Liver (tissue), 9 donors: Measurements from ENCODE around the gene COBL. TPM values are rescaled to one million over a fixed set of nuclear protein-coding genes. Genes with fewer than 3 reads are reported as not detected.
A peak's percentile ranks its signal among the peaks of the same experiment; 100 is the strongest.

Experiments used
- DNase-seq: peaks from one replicate; pipeline ENCODE4 v3.0.0-alpha.2; 2017; ENCODE audit warnings: low spot score
- H3K27ac ChIP-seq, 2 donors: one replicate each; pipeline ENCODE4 v1.7.0; 2013; ENCODE audit warnings: inconsistent platforms in 2 of 2, low read length in 2 of 2, control low read depth in 1 of 2, low read depth in 1 of 2, mild to moderate bottlenecking in 1 of 2
- H3K27me3 ChIP-seq, 4 donors: one replicate each; pipeline versions ENCODE4 v1.6.1 to v1.7.0; 2013; ENCODE audit warnings: low read length in 3 of 4, inconsistent platforms in 1 of 4, mild to moderate bottlenecking in 1 of 4, moderate library complexity in 1 of 4; ENCODE audit not compliant: control insufficient read depth in 4 of 4, insufficient read depth in 4 of 4
- H3K36me3 ChIP-seq, 4 donors: one replicate each; pipeline versions ENCODE4 v1.6.1 to v1.7.0; 2013; ENCODE audit warnings: low read length in 3 of 4, mild to moderate bottlenecking in 3 of 4, low read depth in 1 of 4, moderate library complexity in 1 of 4; ENCODE audit not compliant: control insufficient read depth in 4 of 4, insufficient read depth in 3 of 4
- H3K4me1 ChIP-seq, 4 donors: one replicate each; pipeline versions ENCODE4 v1.6.1 to v1.7.0; 2013; ENCODE audit warnings: low read length in 3 of 4, mild to moderate bottlenecking in 3 of 4, moderate library complexity in 1 of 4; ENCODE audit not compliant: control insufficient read depth in 4 of 4, insufficient read depth in 4 of 4
- H3K4me3 ChIP-seq, 3 donors: one replicate each; pipeline versions ENCODE4 v1.6.1 to v1.7.0; 2013; ENCODE audit warnings: low read length in 3 of 3, control low read depth in 1 of 3, low read depth in 1 of 3, mild to moderate bottlenecking in 1 of 3
- H3K9ac ChIP-seq, 2 donors: one replicate each; pipeline ENCODE4 v1.7.0; 2013; ENCODE audit warnings: low read length in 2 of 2, mild to moderate bottlenecking in 2 of 2, moderate library complexity in 2 of 2, control low read depth in 1 of 2, low read depth in 1 of 2
- H3K9me3 ChIP-seq, 4 donors: one replicate each; pipeline versions ENCODE4 v1.6.1 to v1.7.0; 2013; ENCODE audit warnings: low read length in 3 of 4; ENCODE audit not compliant: control insufficient read depth in 4 of 4
- EGR1 ChIP-seq, 2 donors: IDR thresholded peaks; 2 replicates each; pipeline ENCODE4 v1.6.1; 2016 to 2018; ENCODE audit warnings: antibody characterized with exemption in 2 of 2, low read depth in 2 of 2
- FOXA2 ChIP-seq: IDR thresholded peaks from 2 replicates; pipeline ENCODE4 v1.6.1; 2016; ENCODE audit warnings: antibody characterized with exemption
- GABPA ChIP-seq, 2 donors: IDR thresholded peaks in 1 of 2; conservative IDR thresholded peaks in 1 of 2; 2 replicates each; pipeline ENCODE4 v1.6.1; 2016; ENCODE audit warnings: antibody characterized with exemption in 2 of 2, mild to moderate bottlenecking in 1 of 2, moderate library complexity in 1 of 2
- HNF4A ChIP-seq, 2 donors: conservative IDR thresholded peaks; 2 replicates each; pipeline ENCODE4 v1.6.1; 2016; ENCODE audit warnings: antibody characterized with exemption in 2 of 2, mild to moderate bottlenecking in 2 of 2
- HNF4G ChIP-seq: IDR thresholded peaks from 2 replicates; pipeline ENCODE4 v1.6.1; 2016; ENCODE audit warnings: antibody characterized with exemption
- JUND ChIP-seq, 2 donors: IDR thresholded peaks; 2 replicates each; pipeline ENCODE4 v1.6.1; 2016; ENCODE audit warnings: antibody characterized with exemption in 2 of 2
- NR2F2 ChIP-seq: IDR thresholded peaks from 2 replicates; pipeline ENCODE4 v1.6.1; 2016; ENCODE audit warnings: antibody characterized with exemption
- RAD21 ChIP-seq, 2 donors: IDR thresholded peaks; 2 replicates each; pipeline ENCODE4 v1.6.1; 2016; ENCODE audit warnings: antibody characterized with exemption in 2 of 2, mild to moderate bottlenecking in 2 of 2
- REST ChIP-seq: IDR thresholded peaks from 2 replicates; pipeline ENCODE4 v1.6.1; 2016; ENCODE audit warnings: antibody characterized with exemption, mild to moderate bottlenecking
- TAF1 ChIP-seq: conservative IDR thresholded peaks from 2 replicates; pipeline ENCODE4 v1.6.1; 2016; ENCODE audit warnings: antibody characterized with exemption, mild to moderate bottlenecking
- YY1 ChIP-seq: IDR thresholded peaks from 2 replicates; pipeline ENCODE4 v1.6.1; 2016; ENCODE audit warnings: antibody characterized with exemption, mild to moderate bottlenecking
- ZBTB33 ChIP-seq: IDR thresholded peaks from 2 replicates; pipeline ENCODE4 v1.6.1; 2016; ENCODE audit warnings: antibody characterized with exemption
- WGBS: extraction: QIAGEN DNeasy Blood & Tissue Kit; methylation state at CpG from one replicate; pipeline ENCODE4 v1.1.7; 2013; 5-methylcytosine and 5-hydroxymethylcytosine counted together
- polyA plus RNA-seq, 2 donors: library from polyadenylated mRNA; stranded (reverse) in 1 of 2; unstranded in 1 of 2; fragments of 200-250 nt in 1 of 2; fragments of >200 nt in 1 of 2; fragmentation: Nextera tagmentation in 1 of 2; extraction: Ambion mirVana in 1 of 2; gene quantifications; one replicate each; pipeline versions ENCODE4 v1.2.1 to v1.2.3, GENCODE V29; 2013 to 2015
- total RNA-seq, 2 donors: library from RNA; depleted of rRNA; stranded (reverse); fragments of >200 nt; gene quantifications; one replicate each; pipeline ENCODE4 v1.2.3, GENCODE V29; 2014
- TF ChIP-seq, protein P1 (sequence below): IDR thresholded peaks from 2 replicates; pipeline ENCODE4 v1.6.1; 2016; ENCODE audit warnings: antibody characterized with exemption
- TF ChIP-seq, protein P2 (sequence below): fragments of 150-350 bp; IDR thresholded peaks from 2 replicates; pipeline ENCODE4 v1.5.1; 2017; ENCODE audit warnings: improper control_type of control experiment, low read depth, low read length; ENCODE audit not compliant: missing input control
- donor health status: healthy.
- donor health status: healthy.
- donor health status: healthy.
- donor health status: healthy.
- donor health status: healthy.

Gene COBL
- total and polyA plus RNA-seq, 4 donors = 5.8 to 18.7 (median 10.7) TPM

GRCh38 chr7:51069411-51070083, 247.1 kb downstream of the COBL start:
- no peak for TF ChIP-seq YY1
- Histone ChIP-seq H3K36me3 (peaks cover 0 to 6% (median under 1%) of the 10 kb centered on the region in 4 donors), H3K9ac (no peak overlapping the region), H3K4me3 (no peak overlapping the region), H3K4me1 (peaks cover 2 to 13% (median 7%) of the 10 kb centered on the region in 4 donors), H3K27me3 (no peaks in the 10 kb centered on the region), H3K9me3 (no peaks in the 10 kb centered on the region), H3K27ac (no peak overlapping the region)
- WGBS = 80% methylated on average over 5 of the region's 5 CpGs
- no peak for DNase-seq

GRCh38 chr7:51068401-51068800, 248.2 kb downstream of the COBL start:
- no peaks in the 10 kb centered on the region for H3K9me3 ChIP-seq
- no peak overlapping the region for H3K9ac ChIP-seq
- TF ChIP-seq, protein P1, sequence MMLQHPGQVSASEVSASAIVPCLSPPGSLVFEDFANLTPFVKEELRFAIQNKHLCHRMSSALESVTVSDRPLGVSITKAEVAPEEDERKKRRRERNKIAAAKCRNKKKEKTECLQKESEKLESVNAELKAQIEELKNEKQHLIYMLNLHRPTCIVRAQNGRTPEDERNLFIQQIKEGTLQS = no peak
- no peak for TF ChIP-seq ZBTB33
- no peak for TF ChIP-seq EGR1 (IDR thresholded peaks at IDR 0.05; ENCODE audit: low read depth in 2 of 2)
- TF ChIP-seq TAF1 = no peak
- no peak for TF ChIP-seq HNF4G
- TF ChIP-seq REST = no peak
- no peak for TF ChIP-seq YY1
- no peak for TF ChIP-seq NR2F2
- no peak for TF ChIP-seq GABPA (IDR thresholded peaks at IDR 0.05 in 1 of 2, conservative IDR thresholded peaks at IDR 0.05 in 1 of 2)
- 92% methylated on average over 4 of the region's 4 CpGs for WGBS
- no peaks in the 10 kb centered on the region for H3K27me3 ChIP-seq
- no peak for DNase-seq
- H3K36me3 ChIP-seq = peaks cover 0 to 6% (median under 1%) of the 10 kb centered on the region in 4 donors
- H3K4me1 ChIP-seq = peaks cover 2 to 13% (median 7%) of the 10 kb centered on the region in 4 donors
- H3K4me3 ChIP-seq = no peak overlapping the region
- no peak overlapping the region for H3K27ac ChIP-seq

DNA sequence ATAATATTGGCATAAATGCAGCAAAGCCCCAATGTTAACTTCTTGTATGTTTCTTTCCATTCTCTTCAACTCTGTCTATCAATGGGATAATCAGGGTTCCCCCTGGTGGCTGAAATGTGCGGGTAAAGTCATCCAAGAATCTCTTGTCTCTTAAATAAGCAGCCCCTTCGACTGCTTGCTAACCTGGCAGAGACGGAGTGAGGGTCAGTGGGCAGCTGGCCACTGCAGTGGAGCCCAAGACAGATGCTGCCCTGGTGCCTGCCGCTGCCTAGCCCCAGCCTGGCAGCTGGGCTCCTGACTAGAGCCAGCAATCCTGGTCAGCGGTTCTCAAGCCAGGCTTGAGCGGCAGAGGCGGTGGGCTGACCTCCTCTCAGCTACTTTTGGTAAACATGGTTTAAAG, 248.9 kb downstream of the COBL start:
- no peak overlapping the region for H3K27ac ChIP-seq
- H3K4me3 ChIP-seq = no peak overlapping the region
- peaks cover 2 to 13% (median 7%) of the 10 kb centered on the region in 4 donors for H3K4me1 ChIP-seq
- H3K36me3 ChIP-seq = peaks cover 0 to 6% (median 0%) of the 10 kb centered on the region in 4 donors
- 57% methylated on average over 7 of the region's 7 CpGs for WGBS
- no peaks in the 10 kb centered on the region for H3K9me3 ChIP-seq
- no peak overlapping the region for H3K9ac ChIP-seq
- DNase-seq = peak; percentile 43
- no peaks in the 10 kb centered on the region for H3K27me3 ChIP-seq
- TF ChIP-seq RAD21 (IDR thresholded peaks at IDR 0.05) = peak; percentile 68 to 79
- no peak for TF ChIP-seq JUND (IDR thresholded peaks at IDR 0.05)
- TF ChIP-seq TAF1 = no peak
- TF ChIP-seq, protein P2, sequence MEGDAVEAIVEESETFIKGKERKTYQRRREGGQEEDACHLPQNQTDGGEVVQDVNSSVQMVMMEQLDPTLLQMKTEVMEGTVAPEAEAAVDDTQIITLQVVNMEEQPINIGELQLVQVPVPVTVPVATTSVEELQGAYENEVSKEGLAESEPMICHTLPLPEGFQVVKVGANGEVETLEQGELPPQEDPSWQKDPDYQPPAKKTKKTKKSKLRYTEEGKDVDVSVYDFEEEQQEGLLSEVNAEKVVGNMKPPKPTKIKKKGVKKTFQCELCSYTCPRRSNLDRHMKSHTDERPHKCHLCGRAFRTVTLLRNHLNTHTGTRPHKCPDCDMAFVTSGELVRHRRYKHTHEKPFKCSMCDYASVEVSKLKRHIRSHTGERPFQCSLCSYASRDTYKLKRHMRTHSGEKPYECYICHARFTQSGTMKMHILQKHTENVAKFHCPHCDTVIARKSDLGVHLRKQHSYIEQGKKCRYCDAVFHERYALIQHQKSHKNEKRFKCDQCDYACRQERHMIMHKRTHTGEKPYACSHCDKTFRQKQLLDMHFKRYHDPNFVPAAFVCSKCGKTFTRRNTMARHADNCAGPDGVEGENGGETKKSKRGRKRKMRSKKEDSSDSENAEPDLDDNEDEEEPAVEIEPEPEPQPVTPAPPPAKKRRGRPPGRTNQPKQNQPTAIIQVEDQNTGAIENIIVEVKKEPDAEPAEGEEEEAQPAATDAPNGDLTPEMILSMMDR = peak; percentile 61
- no peak for TF ChIP-seq HNF4G
- no peak for TF ChIP-seq ZBTB33
- TF ChIP-seq NR2F2 = no peak
- TF ChIP-seq FOXA2 = no peak
- TF ChIP-seq GABPA (IDR thresholded peaks at IDR 0.05 in 1 of 2, conservative IDR thresholded peaks at IDR 0.05 in 1 of 2) = no peak
- no peak for TF ChIP-seq HNF4A (conservative IDR thresholded peaks at IDR 0.05)
